Kidney tubule cell (primary cell): ENCODE data around the gene HAUS8.

Source experiments
- DNase-seq: peaks from one replicate; pipeline ENCODE4 v3.0.0-alpha.2; 2018; ENCODE audit warnings: low spot score

The HAUS8 gene

GRCh38 chr19:17075035-17075863 is at the start of gene HAUS8, which contains the start of gene MYO9B:
Gene HAUS8, minus strand, starts transcription at chr19:17075452. Its CDS starts 30 bp downstream, at chr19:17075422.
Gene MYO9B, plus strand, starts transcription at chr19:17075777. Its CDS starts 25,941 bp downstream, at chr19:17101718.
- DNase-seq = peak; percentile 99

- no peak for DNase-seq
Measured at GRCh38 chr19:17124025-17124424, 48.8 kb upstream of the HAUS8 start.

GRCh38 chr19:17123041-17123440 is 47.8 kb upstream of the HAUS8 start:
- DNase-seq = no peak

GRCh38 chr19:17121736-17122293 is 46.6 kb upstream of the HAUS8 start:
- DNase-seq = no peak

- no peak for DNase-seq
Measured at GRCh38 chr19:17118957-17119356, 43.7 kb upstream of the HAUS8 start.

GRCh38 chr19:17116996-17117702 is 41.9 kb upstream of the HAUS8 start:
- no peak for DNase-seq

- no peak for DNase-seq
Measured at GRCh38 chr19:17114414-17114831, 39.2 kb upstream of the HAUS8 start.

- no peak for DNase-seq
Measured at GRCh38 chr19:17113127-17113785, 38.0 kb upstream of the HAUS8 start.

GRCh38 chr19:17112700-17113099 is 37.4 kb upstream of the HAUS8 start:
- DNase-seq = no peak

- no peak for DNase-seq
Measured at GRCh38 chr19:17112271-17112670, 37.0 kb upstream of the HAUS8 start.

GRCh38 chr19:17111766-17112165 is 36.5 kb upstream of the HAUS8 start:
- DNase-seq = no peak

GRCh38 chr19:17110599-17110966 is 35.3 kb upstream of the HAUS8 start:
- no peak for DNase-seq

GRCh38 chr19:17109962-17110598 is 34.8 kb upstream of the HAUS8 start:
- DNase-seq = no peak

GRCh38 chr19:17109300-17109699 is 34.0 kb upstream of the HAUS8 start:
- no peak for DNase-seq

GRCh38 chr19:17108453-17108784 is 33.2 kb upstream of the HAUS8 start:
- DNase-seq = no peak

GRCh38 chr19:17107546-17108452 is 32.5 kb upstream of the HAUS8 start:
- DNase-seq = peak; percentile 93

GRCh38 chr19:17106964-17107363 is 31.7 kb upstream of the HAUS8 start:
- DNase-seq = peak; percentile 11

GRCh38 chr19:17105556-17105955 is 30.3 kb upstream of the HAUS8 start:
- DNase-seq = no peak

GRCh38 chr19:17104679-17105078 is 29.4 kb upstream of the HAUS8 start:
- DNase-seq = no peak

- DNase-seq = peak; percentile 52
Measured at GRCh38 chr19:17103177-17103576, 27.9 kb upstream of the HAUS8 start.
